IPS-18a (cell line): ENCODE data around the gene UBA5.
"Not testable (repeated sequence)": the region's sequence is repeated elsewhere in the genome, so short reads cannot be mapped to it uniquely, and the experiment has no call there.

Source experiments
- H3K27ac ChIP-seq: one replicate; pipeline ENCODE4 v1.5.1; 2013; ENCODE audit warnings: low read length
- H3K27me3 ChIP-seq: one replicate; pipeline ENCODE4 v1.6.1; 2013; ENCODE audit warnings: mild to moderate bottlenecking, low read length; ENCODE audit not compliant: control insufficient read depth, insufficient read depth
- H3K36me3 ChIP-seq: one replicate; pipeline ENCODE4 v1.6.1; 2013; ENCODE audit warnings: low read depth, low read length; ENCODE audit not compliant: control insufficient read depth
- H3K4me1 ChIP-seq: one replicate; pipeline ENCODE4 v1.6.1; 2013; ENCODE audit warnings: low read depth, low read length; ENCODE audit not compliant: control insufficient read depth
- H3K4me3 ChIP-seq: one replicate; pipeline ENCODE4 v1.5.1; 2013; ENCODE audit warnings: low read length
- H3K9ac ChIP-seq: one replicate; pipeline ENCODE4 v1.6.1; 2013; ENCODE audit warnings: mild to moderate bottlenecking, low read length, moderate library complexity
- H3K9me3 ChIP-seq: one replicate; pipeline ENCODE4 v1.6.1; 2013; ENCODE audit warnings: low read depth, low read length; ENCODE audit not compliant: control insufficient read depth

The UBA5 gene

GRCh38 chr3:132630612-132631011 is 29.5 kb upstream of the UBA5 start:
- H3K36me3 ChIP-seq, result no peaks in the 10 kb centered on the region
- H3K9ac ChIP-seq, result no peak overlapping the region
- H3K9me3 ChIP-seq, result no peaks in the 10 kb centered on the region
- H3K4me3 ChIP-seq, result no peak overlapping the region
- no peaks in the 10 kb centered on the region for H3K27me3 ChIP-seq
- no peaks in the 10 kb centered on the region for H3K4me1 ChIP-seq
- no peak overlapping the region for H3K27ac ChIP-seq

GRCh38 chr3:132635052-132635451 is 25.1 kb upstream of the UBA5 start:
- no peak overlapping the region for H3K27ac ChIP-seq
- no peaks in the 10 kb centered on the region for H3K9me3 ChIP-seq
- H3K4me3 ChIP-seq, result no peak overlapping the region
- H3K36me3 ChIP-seq, result no peaks in the 10 kb centered on the region
- H3K9ac ChIP-seq, result no peak overlapping the region
- H3K27me3 ChIP-seq, result no peaks in the 10 kb centered on the region
- H3K4me1 ChIP-seq, result no peaks in the 10 kb centered on the region

GRCh38 chr3:132637590-132637989 is 22.5 kb upstream of the UBA5 start:
- Histone ChIP-seq H3K9ac (no peak overlapping the region), H3K27ac (no peak overlapping the region), H3K4me1 (no peaks in the 10 kb centered on the region), H3K9me3 (no peaks in the 10 kb centered on the region), H3K27me3 (no peaks in the 10 kb centered on the region), H3K36me3 (no peaks in the 10 kb centered on the region), H3K4me3 (no peak overlapping the region)

- H3K9ac ChIP-seq, result no peak overlapping the region
- H3K4me1 ChIP-seq, result no peaks in the 10 kb centered on the region
- no peak overlapping the region for H3K4me3 ChIP-seq
- H3K9me3 ChIP-seq, result no peaks in the 10 kb centered on the region
- H3K36me3 ChIP-seq, result no peaks in the 10 kb centered on the region
- H3K27ac ChIP-seq, result no peak overlapping the region
- no peaks in the 10 kb centered on the region for H3K27me3 ChIP-seq
These were observed 21.4 kb upstream of the UBA5 start for GRCh38 chr3:132638706-132639105.

GRCh38 chr3:132641427-132641826 is 18.7 kb upstream of the UBA5 start:
- not testable (repeated sequence) for H3K9me3 ChIP-seq, H3K4me3 ChIP-seq, H3K9ac ChIP-seq, H3K27ac ChIP-seq, H3K27me3 ChIP-seq, H3K36me3 ChIP-seq, H3K4me1 ChIP-seq

- no peak overlapping the region for H3K27ac ChIP-seq
- H3K4me3 ChIP-seq, result no peak overlapping the region
- no peaks in the 10 kb centered on the region for H3K4me1 ChIP-seq
- H3K36me3 ChIP-seq, result no peaks in the 10 kb centered on the region
- H3K9ac ChIP-seq, result no peak overlapping the region
- no peaks in the 10 kb centered on the region for H3K27me3 ChIP-seq
- no peaks in the 10 kb centered on the region for H3K9me3 ChIP-seq
These were observed 18.1 kb upstream of the UBA5 start for GRCh38 chr3:132641837-132642538.

GRCh38 chr3:132642539-132642847 is 17.6 kb upstream of the UBA5 start:
- Histone ChIP-seq H3K4me3 (no peak overlapping the region), H3K9me3 (no peaks in the 10 kb centered on the region), H3K36me3 (no peaks in the 10 kb centered on the region), H3K9ac (no peak overlapping the region), H3K27ac (no peak overlapping the region), H3K27me3 (no peaks in the 10 kb centered on the region), H3K4me1 (no peaks in the 10 kb centered on the region)

- Histone ChIP-seq H3K27ac (no peak overlapping the region), H3K4me1 (no peaks in the 10 kb centered on the region), H3K36me3 (no peaks in the 10 kb centered on the region), H3K9me3 (no peaks in the 10 kb centered on the region), H3K9ac (no peak overlapping the region), H3K4me3 (no peak overlapping the region), H3K27me3 (no peaks in the 10 kb centered on the region)
These were observed 16.8 kb upstream of the UBA5 start for GRCh38 chr3:132643366-132643765.

- H3K9ac ChIP-seq, result no peak overlapping the region
- H3K36me3 ChIP-seq, result no peaks in the 10 kb centered on the region
- H3K4me1 ChIP-seq, result no peaks in the 10 kb centered on the region
- H3K9me3 ChIP-seq, result no peaks in the 10 kb centered on the region
- H3K4me3 ChIP-seq, result no peak overlapping the region
- no peak overlapping the region for H3K27ac ChIP-seq
- no peaks in the 10 kb centered on the region for H3K27me3 ChIP-seq
These were observed 15.1 kb upstream of the UBA5 start for GRCh38 chr3:132645058-132645457.

- Histone ChIP-seq H3K27me3 (no peaks in the 10 kb centered on the region), H3K9me3 (no peaks in the 10 kb centered on the region), H3K4me3 (no peak overlapping the region), H3K9ac (no peak overlapping the region), H3K27ac (no peak overlapping the region), H3K4me1 (no peaks in the 10 kb centered on the region), H3K36me3 (no peaks in the 10 kb centered on the region)
These were observed 10.0 kb upstream of the UBA5 start for GRCh38 chr3:132650153-132650552.

GRCh38 chr3:132652640-132653270 is 7.4 kb upstream of the UBA5 start:
- Histone ChIP-seq H3K4me1 (no peaks in the 10 kb centered on the region), H3K27ac (no peak overlapping the region), H3K9me3 (no peaks in the 10 kb centered on the region), H3K36me3 (no peaks in the 10 kb centered on the region), H3K9ac (no peak overlapping the region), H3K4me3 (no peak overlapping the region), H3K27me3 (no peaks in the 10 kb centered on the region)

- H3K4me3 ChIP-seq, result no peak overlapping the region
- no peaks in the 10 kb centered on the region for H3K36me3 ChIP-seq
- no peak overlapping the region for H3K27ac ChIP-seq
- H3K4me1 ChIP-seq, result no peaks in the 10 kb centered on the region
- H3K9ac ChIP-seq, result no peak overlapping the region
- H3K27me3 ChIP-seq, result no peaks in the 10 kb centered on the region
- no peaks in the 10 kb centered on the region for H3K9me3 ChIP-seq
These were observed 5.9 kb upstream of the UBA5 start for GRCh38 chr3:132654190-132654589.
